ENCODE results near the gene HCAR3. TPM values are rescaled to one million over a fixed set of nuclear protein-coding genes. Genes with fewer than 3 reads are reported as not detected.

Gene HCAR3
- total and polyA plus RNA-seq, 2 of the 13 experiments (the other 11 are each of a cell fraction or from before 2014, with no cell fraction given) = 0.11 to 12.8 TPM

GRCh38 chr12:122691566-122691965 is 25.0 kb downstream of the HCAR3 start:
- no TSS peak for BruUV-seq (replicated peaks)
- no peaks in the 10 kb centered on the region for H3K36me3 ChIP-seq (replicated peaks in 1 of 2; ENCODE audit: control insufficient read depth in 1 of 2, insufficient read depth in 2 of 2, low read length in 2 of 2)
- H3K27me3 ChIP-seq (ENCODE audit: control insufficient read depth in 1 of 2, insufficient read depth in 2 of 2, low read length in 2 of 2) = no peaks in the 10 kb centered on the region
- H2AFZ ChIP-seq (ENCODE audit: low read length) = peak overlapping the region; percentile 85
- DNase-seq (ENCODE audit: low spot score) = no peak
- CTCF ChIA-PET (ENCODE audit: low intra/inter-chr PET ratio, low total read pairs) = no interaction called here
- H3K4me2 ChIP-seq (ENCODE audit: low read depth, low read length) = peak overlapping the region; percentile 86
- H3K79me2 ChIP-seq (ENCODE audit: insufficient read depth, low read length) = no peaks in the 10 kb centered on the region
- H3K27ac ChIP-seq (ENCODE audit: extremely low read length, insufficient read depth, low read length) = no peak overlapping the region
- POLR2A ChIA-PET = no interaction called here
- ATAC-seq = no peak; the same call in 2 of the 3 replicates
- 28% methylated on average over 3 of the region's 3 CpGs for WGBS (ENCODE audit: low lambda C conversion rate)
- no peaks in the 10 kb centered on the region for H3K9me3 ChIP-seq (ENCODE audit: low read length)
- peaks cover 31% of the 10 kb centered on the region for H3K4me1 ChIP-seq (ENCODE audit: insufficient read depth, low read length)
- H4K20me1 ChIP-seq (ENCODE audit: insufficient read depth, low read length) = no peaks in the 10 kb centered on the region
- H3K9ac ChIP-seq (ENCODE audit: insufficient read depth, low read depth, low read length) = peak overlapping the region; percentile 23; the same call in 1 of the 2 replicates
- in situ Hi-C loops (cut with HindIII; ENCODE audit: extremely low pct_ligation_motif_present, low pct_unique_long_range_greater_than_20kb) (no loop called here), intact Hi-C loops (cut with micrococcal nuclease; ENCODE audit: unreplicated experiment) (no loop called here)
- no peak for FAIRE-seq
- H3K4me3 ChIP-seq (replicated peaks in 1 of 3; ENCODE audit: insufficient read depth in 1 of 3, low read depth in 2 of 3, low read length in 3 of 3) = peak overlapping the region; percentile 40 to 58 (median 50); a peak in 5 of 6 replicates
- TF ChIP-seq HOXA5 (CRISPR knock-in tag; IDR thresholded peaks at IDR 0.05) (no peak), YEATS4 (CRISPR knock-in tag; IDR thresholded peaks at IDR 0.05; ENCODE audit: borderline replicate concordance) (0 out of 2 replicates have a peak, but pooled peaks have one; percentile 27), ATF3 (CRISPR knock-in tag; IDR thresholded peaks at IDR 0.05) (no peak), ARID5B (CRISPR knock-in tag; IDR thresholded peaks at IDR 0.05) (0 out of 2 replicates have a peak, but pooled peaks have one; percentile 8), PPARG (CRISPR knock-in tag; conservative IDR thresholded peaks at IDR 0.05) (peak; percentile 44; the same call in 1 of the 2 replicates), GATA4 (IDR thresholded peaks at IDR 0.05; ENCODE audit: borderline replicate concordance, low read depth) (no peak), GPBP1L1 (CRISPR knock-in tag; IDR thresholded peaks at IDR 0.05) (no peak), TEAD2 (CRISPR knock-in tag; IDR thresholded peaks at IDR 0.05) (no peak), GABPB1 (CRISPR knock-in tag; IDR thresholded peaks at IDR 0.05) (no peak), UBTF (CRISPR knock-in tag; IDR thresholded peaks at IDR 0.05) (no peak), ONECUT2 (CRISPR knock-in tag; IDR thresholded peaks at IDR 0.05) (peak; percentile 84), ZNF160 (CRISPR knock-in tag; IDR thresholded peaks at IDR 0.05) (no peak), CSRNP2 (CRISPR knock-in tag; conservative IDR thresholded peaks at IDR 0.05; ENCODE audit: low read depth) (no peak), FLYWCH1 (CRISPR knock-in tag; IDR thresholded peaks at IDR 0.05) (no peak), MEIS1 (CRISPR knock-in tag; IDR thresholded peaks at IDR 0.05; ENCODE audit: borderline replicate concordance) (no peak), TSC22D2 (CRISPR knock-in tag; IDR thresholded peaks at IDR 0.05; ENCODE audit: borderline replicate concordance) (no peak)
